HG03060 (cell line): ENCODE data around the gene CHI3L1.

Experiments used
- ATAC-seq: cut with Tn5 transposase; IDR thresholded peaks from one replicate; pipeline ENCODE4 v1.9.1; 2021; ENCODE audit warnings: low read depth, moderate number of reproducible peaks; ENCODE audit not compliant: unreplicated experiment

The CHI3L1 gene

GRCh38 chr1:203153051-203153988 is 33.2 kb downstream of the CHI3L1 start:
- no peak for ATAC-seq

DNA sequence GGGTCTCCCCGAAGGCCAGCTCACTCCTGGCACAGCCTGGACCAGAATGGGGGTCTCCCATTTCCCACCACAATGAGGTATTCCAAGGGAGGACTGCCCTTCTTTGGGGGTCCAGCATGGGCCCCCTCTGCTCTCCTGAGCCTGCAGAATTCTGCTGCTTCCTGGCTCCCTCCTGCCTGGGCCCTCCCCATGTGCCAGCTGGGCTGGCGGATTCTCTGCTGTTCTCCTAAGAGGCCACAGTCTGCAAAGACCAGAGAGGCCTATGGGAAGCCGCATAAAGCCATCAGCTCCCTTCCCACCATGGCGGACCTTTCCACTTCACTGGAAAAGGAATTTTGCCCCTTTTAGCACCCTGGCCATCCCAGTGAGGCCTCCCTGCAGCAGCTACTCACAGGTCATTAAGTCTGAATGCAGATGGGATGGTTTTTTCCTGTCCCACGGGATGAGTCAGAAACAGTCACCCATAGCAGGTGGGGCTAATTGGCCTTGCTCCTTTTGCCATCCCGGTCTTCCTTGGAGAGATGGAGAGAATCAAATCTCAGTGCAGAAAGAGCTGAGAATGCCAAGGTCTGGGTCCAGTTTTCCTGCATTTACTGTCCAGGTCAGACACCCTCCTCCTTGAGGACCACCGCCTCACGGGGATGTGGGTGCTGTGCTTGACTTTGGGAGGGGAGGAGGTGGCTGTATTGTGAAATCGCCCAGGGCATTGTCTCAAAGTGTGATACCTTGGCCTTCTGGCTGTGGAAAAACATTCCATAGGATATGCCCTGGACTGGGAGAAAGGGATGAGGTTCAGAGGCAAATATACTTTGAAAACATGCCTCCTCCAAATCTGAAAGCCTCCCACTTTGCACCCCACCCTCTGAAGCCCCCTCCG is 34.1 kb downstream of the CHI3L1 start:
- ATAC-seq = no peak

- ATAC-seq = no peak
Measured at GRCh38 chr1:203151362-203152157, 34.9 kb downstream of the CHI3L1 start.

DNA sequence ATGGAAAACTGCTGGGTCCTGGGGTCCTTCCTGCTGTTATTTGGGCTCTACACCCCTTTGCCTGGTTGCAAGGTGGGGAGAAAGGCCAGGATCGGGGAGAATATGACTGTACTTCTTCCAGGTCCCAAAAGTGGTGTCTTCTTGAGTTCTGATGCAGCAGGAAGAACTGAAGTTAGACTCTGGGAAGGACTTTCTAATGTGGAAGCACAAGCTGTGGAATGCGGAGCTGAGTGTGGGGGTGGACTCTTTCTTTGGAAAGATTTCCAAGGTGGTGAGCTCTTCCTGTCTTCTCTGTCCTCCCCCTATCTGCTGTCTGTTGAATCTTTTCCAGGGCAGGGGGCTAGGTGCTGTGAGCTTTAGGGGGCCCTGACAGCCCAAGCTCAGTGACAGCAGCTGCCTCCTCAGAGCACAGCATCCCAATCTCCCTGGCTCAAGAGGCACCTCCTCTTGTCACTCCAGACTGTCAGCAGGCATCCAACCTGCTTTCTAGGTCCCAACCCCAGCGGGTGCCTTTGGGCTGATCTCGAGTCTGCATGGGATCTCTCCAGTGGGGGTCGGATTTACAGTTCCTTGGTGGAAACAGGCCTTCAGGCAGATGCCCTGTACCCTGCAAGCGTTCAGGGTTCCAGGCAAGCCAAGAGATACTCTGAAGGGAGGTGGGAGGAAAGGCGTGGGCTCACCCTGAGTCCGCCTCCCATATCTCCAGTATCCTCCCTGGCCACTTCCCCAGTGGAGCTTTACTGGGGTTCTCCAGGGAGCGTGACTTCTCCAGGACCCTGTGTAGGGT is 35.8 kb downstream of the CHI3L1 start:
- ATAC-seq = no peak

GRCh38 chr1:203149188-203149840 is 37.2 kb downstream of the CHI3L1 start:
- no peak for ATAC-seq

DNA sequence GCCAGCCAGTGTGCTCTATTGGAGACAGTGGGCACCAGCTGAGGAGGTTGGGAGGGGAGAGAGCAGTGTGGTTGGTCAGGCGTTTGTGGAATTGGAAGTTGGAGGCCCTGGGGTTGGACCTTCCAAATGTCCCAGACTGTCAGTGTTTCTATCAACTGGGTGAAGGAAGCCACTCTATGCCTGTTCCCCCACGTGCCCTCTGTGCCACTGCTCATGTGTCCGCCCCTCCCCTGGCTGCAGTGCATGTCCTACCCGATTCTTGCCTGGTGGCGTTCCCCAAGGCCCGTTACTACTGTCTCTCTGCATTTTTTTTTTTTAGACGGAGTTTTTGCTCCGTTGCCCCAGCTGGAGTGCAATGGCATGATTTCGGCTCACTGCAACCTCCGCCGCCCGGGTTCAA is 37.9 kb downstream of the CHI3L1 start:
- no peak for ATAC-seq

DNA sequence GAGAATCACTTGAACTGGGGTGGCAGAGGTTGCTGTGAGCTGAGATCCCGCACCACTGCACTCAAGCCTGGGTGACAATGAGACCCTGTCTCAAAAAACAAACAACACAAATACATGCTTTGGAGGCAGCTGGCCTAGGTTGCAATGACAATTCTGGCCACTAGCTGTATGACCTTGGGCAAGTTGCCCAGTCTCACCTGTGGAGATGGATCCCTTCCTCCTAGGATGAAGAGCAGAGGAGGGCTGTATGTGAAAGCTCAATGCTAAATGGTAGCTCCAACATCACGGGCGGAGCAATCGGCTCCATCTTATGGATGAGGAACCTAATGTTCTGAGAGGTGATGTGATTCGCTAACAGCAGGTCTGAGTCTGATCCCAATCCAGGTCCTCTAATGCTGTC is 38.4 kb downstream of the CHI3L1 start:
- no peak for ATAC-seq

GRCh38 chr1:203147376-203147775 is 39.1 kb downstream of the CHI3L1 start:
- ATAC-seq = no peak

GRCh38 chr1:203146537-203146936 is 40.0 kb downstream of the CHI3L1 start:
- ATAC-seq = no peak

DNA sequence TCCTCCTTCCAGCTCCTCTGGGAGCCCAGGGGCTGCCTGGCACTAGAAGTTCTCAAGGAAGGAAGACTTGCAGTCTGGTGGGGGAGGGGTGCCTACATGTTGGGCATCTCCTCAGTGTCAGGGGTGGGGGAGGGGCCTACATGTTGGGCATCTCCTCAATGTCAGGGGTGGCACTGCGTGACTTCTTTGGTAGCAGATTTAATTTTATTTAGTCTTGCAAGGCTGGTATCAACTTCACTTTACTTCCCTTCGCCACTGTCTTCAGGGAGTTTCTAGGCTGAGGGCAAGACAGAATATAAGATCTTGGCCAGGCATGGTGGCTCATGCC is 40.5 kb downstream of the CHI3L1 start:
- no peak for ATAC-seq

GRCh38 chr1:203145321-203146041 is 41.0 kb downstream of the CHI3L1 start:
- no peak for ATAC-seq

DNA sequence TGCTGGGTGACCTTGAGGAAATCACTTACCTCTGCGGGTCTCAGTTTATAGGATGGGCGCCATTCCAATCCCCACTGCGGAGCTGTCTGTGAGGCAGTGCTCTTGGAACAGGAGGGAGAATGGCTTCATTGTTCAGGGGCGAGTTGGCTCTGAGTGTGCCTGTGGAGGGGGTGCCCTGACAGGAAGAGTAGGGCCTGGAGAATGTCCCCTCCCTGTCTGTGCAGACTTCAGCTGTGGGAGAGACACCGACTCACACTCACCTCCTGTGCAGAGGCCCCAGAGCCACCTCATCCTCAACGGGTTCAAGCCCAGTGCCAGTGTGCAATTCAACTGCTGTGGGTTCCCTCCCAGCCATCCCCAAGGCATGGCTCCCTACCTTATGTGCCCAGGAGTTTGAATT is 41.8 kb downstream of the CHI3L1 start:
- no peak for ATAC-seq

GRCh38 chr1:203143641-203144040 is 42.9 kb downstream of the CHI3L1 start:
- ATAC-seq = no peak

- no peak for ATAC-seq
Measured at GRCh38 chr1:203142684-203143408, 43.7 kb downstream of the CHI3L1 start.

GRCh38 chr1:203142124-203142523 is 44.4 kb downstream of the CHI3L1 start:
- no peak for ATAC-seq

DNA sequence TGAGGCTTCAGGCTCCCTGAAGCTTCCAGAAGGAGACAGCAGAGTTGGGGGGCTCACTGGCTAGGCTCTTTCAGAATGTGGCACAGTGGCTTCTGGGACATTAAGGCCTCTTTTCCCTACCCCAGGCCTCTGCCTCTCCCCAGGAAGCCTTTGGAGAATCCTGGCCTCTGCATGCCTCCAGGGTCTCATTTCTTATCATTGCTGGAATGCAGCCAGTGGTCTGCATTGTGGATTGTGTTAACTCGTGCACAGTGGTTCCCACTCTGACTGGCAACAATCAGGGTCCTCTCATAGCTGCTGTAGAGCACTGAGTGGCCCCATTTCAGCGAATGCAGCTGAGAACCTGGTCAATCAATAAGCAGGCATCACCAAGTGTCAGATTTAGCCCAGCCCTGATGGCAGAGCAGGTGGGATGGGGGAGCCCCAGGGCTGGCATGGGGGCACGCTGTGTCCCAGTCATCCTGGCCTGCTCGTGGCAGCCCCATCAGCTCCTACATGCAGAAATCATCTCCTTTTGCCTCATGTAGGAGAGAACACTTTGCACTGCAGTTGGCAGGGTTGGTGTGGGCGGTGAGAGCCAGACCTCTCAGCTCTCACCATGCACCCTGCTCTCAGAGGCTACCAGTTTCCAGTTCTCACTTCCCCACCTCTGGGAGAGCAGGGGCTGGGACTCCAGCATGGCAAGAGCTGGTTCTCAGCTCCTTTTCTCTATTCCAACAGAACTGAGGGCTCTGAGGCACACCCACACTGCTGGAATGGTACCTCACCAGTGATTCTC is 45.6 kb downstream of the CHI3L1 start:
- no peak for ATAC-seq

DNA sequence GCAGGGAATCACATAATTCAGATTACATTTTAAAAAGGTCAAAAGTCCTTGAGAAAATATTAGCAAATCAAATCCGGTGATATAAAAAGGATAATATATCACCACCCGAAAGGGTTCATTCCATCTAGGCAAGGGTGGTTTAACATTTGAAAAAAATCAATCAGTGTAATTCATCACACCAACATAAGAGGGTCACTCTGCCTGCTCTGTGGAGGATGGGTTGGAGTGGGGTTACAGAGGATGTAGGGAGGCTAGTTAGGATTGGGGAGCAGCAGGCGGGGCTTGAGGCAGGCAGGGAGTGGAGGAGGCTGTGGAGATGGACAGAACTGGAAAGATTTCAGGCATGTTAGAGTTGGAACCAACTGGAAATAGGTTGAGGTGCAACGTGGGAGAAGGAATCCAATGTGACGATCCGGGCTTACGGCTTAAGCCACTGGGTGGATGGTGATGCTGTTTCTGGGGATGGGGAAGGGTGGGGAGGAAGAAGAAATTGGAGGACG is 46.5 kb downstream of the CHI3L1 start:
- no peak for ATAC-seq
